Small intestine (tissue), 7 donors: Measurements from ENCODE around the gene KRT85. TPM values are rescaled to one million over a fixed set of nuclear protein-coding genes. Genes with fewer than 3 reads are reported as not detected.
A peak's percentile ranks its signal among the peaks of the same experiment; 100 is the strongest.

Source experiments
- DNase-seq, 2 donors: peaks; one replicate each; pipeline versions ENCODE4 v3.0.0 to v3.0.0-alpha.2; 2013
- FAIRE-seq: peaks from 2 replicates; lab custom pipeline; 2012; peaks lifted over from hg19 to GRCh38; lab: Jason Lieb, UNC
- H3K27ac ChIP-seq, 3 donors: one replicate each; pipeline ENCODE4 v1.5.1; 2013; ENCODE audit warnings: low read length in 2 of 3, mild to moderate bottlenecking in 2 of 3, control low read depth in 1 of 3, inconsistent platforms in 1 of 3, low read depth in 1 of 3, moderate library complexity in 1 of 3
- H3K27me3 ChIP-seq, 3 donors: one replicate each; pipeline ENCODE4 v1.6.1; 2013; ENCODE audit warnings: low read length in 3 of 3, inconsistent platforms in 1 of 3; ENCODE audit not compliant: control insufficient read depth in 3 of 3, insufficient read depth in 3 of 3
- H3K36me3 ChIP-seq, 3 donors: one replicate each; pipeline ENCODE4 v1.6.1; 2013; ENCODE audit warnings: low read length in 3 of 3, inconsistent platforms in 1 of 3, low read depth in 1 of 3, mild to moderate bottlenecking in 1 of 3, moderate library complexity in 1 of 3; ENCODE audit not compliant: control insufficient read depth in 3 of 3, insufficient read depth in 2 of 3
- H3K4me1 ChIP-seq, 3 donors: one replicate each; pipeline ENCODE4 v1.6.1; 2013; ENCODE audit warnings: low read length in 2 of 3, inconsistent platforms in 1 of 3, low read depth in 1 of 3, mild to moderate bottlenecking in 1 of 3, moderate library complexity in 1 of 3; ENCODE audit not compliant: control insufficient read depth in 3 of 3, insufficient read depth in 2 of 3
- H3K4me3 ChIP-seq, 3 donors: one replicate each; pipeline ENCODE4 v1.5.1; 2013; ENCODE audit warnings: low read length in 3 of 3, control low read depth in 1 of 3, inconsistent platforms in 1 of 3, low read depth in 1 of 3, mild to moderate bottlenecking in 1 of 3, moderate library complexity in 1 of 3
- H3K9me3 ChIP-seq, 2 donors: one replicate each; pipeline ENCODE4 v1.6.1; 2013; ENCODE audit warnings: low read depth in 1 of 2, low read length in 1 of 2; ENCODE audit not compliant: control insufficient read depth in 2 of 2, insufficient read depth in 1 of 2
- WGBS, 3 donors: extraction: QIAGEN DNeasy Blood & Tissue Kit; methylation state at CpG; one replicate each; pipeline ENCODE4 v1.1.7; 2013; 5-methylcytosine and 5-hydroxymethylcytosine counted together
- polyA plus RNA-seq, 4 donors: library from polyadenylated mRNA; stranded (reverse) in 3 of 4; unstranded in 1 of 4; fragments of 200-250 nt in 3 of 4; fragments of 120-200 nt in 1 of 4; gene quantifications; one replicate each; pipeline versions ENCODE4 v1.2.1 to v1.2.3, GENCODE V29; 2013
- donor health status: healthy with polysubstance abuse.
- donor health status: control.
- donor health status: control.
- donor health status: Bipolar disorder and iron deficiency.
- donor health status: healthy.

The KRT85 gene
- polyA plus RNA-seq, 4 donors: 0.03 TPM; not detected in 3

GRCh38 chr12:52337054-52337453 is 30.2 kb downstream of the KRT85 start:
- Histone ChIP-seq H3K36me3 (no peaks in the 10 kb centered on the region), H3K27ac (no peak overlapping the region)
- no peak for FAIRE-seq

GRCh38 chr12:52336641-52337040 is 30.6 kb downstream of the KRT85 start:
- WGBS, 3 donors: 64 to 74% (median 69%) methylated on average over 2 of the region's 2 CpGs
- Histone ChIP-seq H3K36me3 (no peaks in the 10 kb centered on the region), H3K27ac (no peak overlapping the region), H3K4me3 (no peak overlapping the region), H3K27me3 (peaks cover 0 to 6% (median 2%) of the 10 kb centered on the region in 3 donors), H3K9me3 (peaks cover 0 to 14% of the 10 kb centered on the region in 2 donors), H3K4me1 (peaks cover 0 to 5% (median 0%) of the 10 kb centered on the region in 3 donors)
- no peak for FAIRE-seq
- no peak for DNase-seq

More at GRCh38 chr12:52337054-52337453, 30.2 kb downstream of the KRT85 start:
- no peak for DNase-seq
- Histone ChIP-seq H3K27me3 (peaks cover 0 to 7% (median 2%) of the 10 kb centered on the region in 3 donors), H3K4me3 (no peak overlapping the region), H3K9me3 (peaks cover 0 to 14% of the 10 kb centered on the region in 2 donors), H3K4me1 (peaks cover 0 to 5% (median 0%) of the 10 kb centered on the region in 3 donors)
- WGBS, 3 donors: 13 to 65% (median 26%) methylated on average over 1 of the region's 1 CpG

DNA sequence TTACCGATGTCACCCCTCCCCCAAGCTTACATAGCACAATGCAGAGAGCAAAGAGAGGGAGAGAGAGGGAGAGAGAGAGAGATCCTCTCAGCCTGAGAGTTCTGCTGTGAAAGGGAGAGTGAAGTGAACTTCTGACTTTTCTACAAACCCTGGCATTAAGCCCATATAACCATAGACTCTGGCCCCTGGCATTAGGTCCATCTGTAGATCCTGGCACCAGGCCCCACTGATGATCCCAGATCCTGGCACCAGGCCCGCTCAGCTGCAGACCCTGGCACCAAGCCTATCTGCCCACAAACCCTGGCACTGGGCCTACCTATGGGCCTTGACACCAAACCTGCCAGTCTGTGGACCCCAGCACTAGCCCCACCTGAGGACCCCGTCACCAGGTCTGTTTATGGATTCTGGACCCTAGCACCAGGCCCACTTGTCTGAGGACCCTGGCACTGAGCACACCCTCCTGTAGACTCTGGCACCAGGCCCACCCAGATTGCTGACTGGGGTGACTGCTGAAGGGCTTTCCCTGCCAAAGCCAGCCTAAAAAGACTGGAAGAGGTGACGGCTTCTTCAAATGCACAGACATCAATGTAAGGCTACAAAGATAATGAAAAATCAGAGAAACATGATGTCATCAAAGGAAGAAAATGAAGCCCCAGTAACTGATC is 31.6 kb downstream of the KRT85 start:
- no peak for FAIRE-seq
- Histone ChIP-seq H3K27ac (peak overlapping the region in 1 of 3 donors; percentile 57), H3K4me3 (no peak overlapping the region), H3K4me1 (peaks cover 0 to 5% (median 0%) of the 10 kb centered on the region in 3 donors), H3K36me3 (no peaks in the 10 kb centered on the region), H3K9me3 (peaks cover 0 to 14% of the 10 kb centered on the region in 2 donors), H3K27me3 (peaks cover 0 to 2% (median 2%) of the 10 kb centered on the region in 3 donors)
- WGBS, 3 donors: 16 to 62% (median 41%) methylated on average over 4 of the region's 4 CpGs
- peak in 1 of 2 donors; percentile 94 for DNase-seq

DNA sequence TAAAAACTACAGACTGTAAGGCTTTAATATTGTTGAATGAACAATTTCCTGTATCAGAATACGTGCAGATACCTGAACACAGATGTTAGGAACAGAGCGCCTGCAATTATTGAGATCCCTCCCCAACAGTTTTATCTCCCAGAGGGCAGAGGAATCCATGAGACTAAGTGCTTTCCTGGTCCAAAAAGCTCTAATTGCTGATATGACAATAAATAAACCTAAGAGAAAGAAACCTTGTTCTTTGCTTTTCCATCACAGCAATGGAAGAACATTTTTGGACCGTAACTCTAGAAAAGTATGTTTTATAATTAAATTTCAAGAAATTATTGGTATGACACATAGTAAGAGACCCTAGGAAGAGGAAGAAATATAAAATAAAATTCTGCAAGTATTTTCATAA is 33.1 kb downstream of the KRT85 start:
- 69 to 76% (median 74%) methylated on average over 3 of the region's 3 CpGs for WGBS, 3 donors

GRCh38 chr12:52333321-52333720 is 34.0 kb downstream of the KRT85 start:
- no peak for DNase-seq
- Histone ChIP-seq H3K4me1 (peaks cover 0 to 5% (median 0%) of the 10 kb centered on the region in 3 donors), H3K9me3 (peaks cover 0 to 14% of the 10 kb centered on the region in 2 donors), H3K27me3 (peaks cover 0 to 4% (median 0%) of the 10 kb centered on the region in 3 donors), H3K36me3 (no peaks in the 10 kb centered on the region), H3K4me3 (no peak overlapping the region), H3K27ac (no peak overlapping the region)
- WGBS, 3 donors: 21 to 34% (median 27%) methylated on average over 3 of the region's 3 CpGs
- no peak for FAIRE-seq

More for the DNA sequence above, 33.1 kb downstream of the KRT85 start:
- H3K9me3 ChIP-seq: peaks cover 0 to 14% of the 10 kb centered on the region in 2 donors
- peaks cover 0 to 2% (median 2%) of the 10 kb centered on the region in 3 donors for H3K27me3 ChIP-seq
- FAIRE-seq (no peak), DNase-seq (no peak)
- H3K4me1 ChIP-seq: peaks cover 0 to 5% (median 0%) of the 10 kb centered on the region in 3 donors
- no peaks in the 10 kb centered on the region for H3K36me3 ChIP-seq
- no peak overlapping the region for H3K4me3 ChIP-seq
- no peak overlapping the region for H3K27ac ChIP-seq

DNA sequence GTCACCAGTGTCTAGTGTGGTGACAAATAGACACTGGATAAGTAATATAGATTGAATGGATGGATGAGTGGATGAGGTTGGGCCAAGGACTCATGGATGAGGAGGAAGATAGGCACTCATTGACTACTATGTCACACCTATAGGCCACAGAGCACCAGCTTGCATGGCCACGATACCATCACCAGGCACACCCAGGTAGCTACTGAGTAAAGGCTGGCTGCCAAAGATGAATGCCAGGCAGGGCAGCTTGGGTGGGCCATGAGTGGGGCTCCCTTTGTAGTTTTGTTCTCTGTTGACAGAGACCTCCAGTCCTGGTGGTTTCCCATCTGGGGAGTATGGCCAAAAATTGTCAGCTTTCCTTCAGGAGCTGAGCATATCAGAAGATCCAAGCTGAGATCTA is 34.9 kb downstream of the KRT85 start:
- peaks cover 0 to 14% of the 10 kb centered on the region in 2 donors for H3K9me3 ChIP-seq
- 89 to 93% (median 90%) methylated on average over 1 of the region's 1 CpG for whole genome bisulfite sequencing, 3 donors
- no peak for FAIRE-seq
- peaks cover 0 to 5% (median 0%) of the 10 kb centered on the region in 3 donors for H3K27me3 ChIP-seq
- H3K27ac ChIP-seq: no peak overlapping the region
- peaks cover 0 to 5% (median 0%) of the 10 kb centered on the region in 3 donors for H3K4me1 ChIP-seq
- no peak for DNase-seq
- H3K36me3 ChIP-seq: no peaks in the 10 kb centered on the region
- no peak overlapping the region for H3K4me3 ChIP-seq

GRCh38 chr12:52331833-52332232 is 35.4 kb downstream of the KRT85 start:
- H3K4me1 ChIP-seq: peaks cover 0 to 5% (median 0%) of the 10 kb centered on the region in 3 donors
- 38 to 66% (median 54%) methylated on average over 3 of the region's 3 CpGs for WGBS, 3 donors
- no peak overlapping the region for H3K27ac ChIP-seq
- H3K4me3 ChIP-seq: no peak overlapping the region
- no peaks in the 10 kb centered on the region for H3K36me3 ChIP-seq
- peak in 1 of 2 donors; percentile 44 for DNase-seq
- peaks cover 0 to 14% of the 10 kb centered on the region in 2 donors for H3K9me3 ChIP-seq
- peaks cover 0 to 5% (median 0%) of the 10 kb centered on the region in 3 donors for H3K27me3 ChIP-seq
- no peak for FAIRE-seq

DNA sequence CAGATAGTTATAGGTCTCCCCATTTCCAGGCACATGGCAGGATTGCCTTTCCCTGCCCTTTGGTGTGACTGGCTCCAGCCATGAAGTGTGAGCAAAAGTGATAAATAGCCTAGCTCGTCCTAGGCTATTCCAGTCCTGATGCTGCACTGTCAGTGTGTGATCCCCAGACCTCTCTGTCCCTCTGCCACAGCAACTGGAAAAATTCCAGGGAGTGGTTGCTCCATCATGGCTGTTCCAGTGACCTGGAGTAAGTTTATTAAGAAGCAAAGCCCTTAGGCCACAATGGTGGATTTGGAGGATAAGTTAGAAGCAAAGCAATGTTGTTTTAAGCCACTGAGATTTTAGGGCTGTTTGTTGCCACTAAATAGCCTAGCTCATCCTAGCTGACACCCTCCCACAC is 36.2 kb downstream of the KRT85 start:
- peaks cover 0 to 5% (median 0%) of the 10 kb centered on the region in 3 donors for H3K27me3 ChIP-seq
- no peak for DNase-seq
- no peak for FAIRE-seq

More for the DNA sequence above, 36.2 kb downstream of the KRT85 start:
- Histone ChIP-seq H3K4me3 (no peak overlapping the region), H3K36me3 (no peaks in the 10 kb centered on the region), H3K9me3 (peaks cover 0 to 11% of the 10 kb centered on the region in 2 donors), H3K27ac (no peak overlapping the region), H3K4me1 (peaks cover 0 to 5% (median 0%) of the 10 kb centered on the region in 3 donors)
- 29 to 81% (median 45%) methylated on average over 1 of the region's 1 CpG for WGBS, 3 donors
